ENCODE results near the gene CEP63.

The CEP63 gene

GRCh38 chr3:134485718-134486576 lies at the start of gene CEP63, which contains the start of gene ANAPC13:
Gene CEP63, plus strand, starts transcription at chr3:134486057. Its CDS starts 9,264 bp downstream, at chr3:134495321.
Gene ANAPC13, minus strand, starts transcription at chr3:134485985. Its CDS starts 3,081 bp downstream, at chr3:134482904.
- peak; percentile 97 for DNase-seq

- no peak for DNase-seq
These were observed 48.6 kb upstream of the CEP63 start for GRCh38 chr3:134437211-134437752.

DNA sequence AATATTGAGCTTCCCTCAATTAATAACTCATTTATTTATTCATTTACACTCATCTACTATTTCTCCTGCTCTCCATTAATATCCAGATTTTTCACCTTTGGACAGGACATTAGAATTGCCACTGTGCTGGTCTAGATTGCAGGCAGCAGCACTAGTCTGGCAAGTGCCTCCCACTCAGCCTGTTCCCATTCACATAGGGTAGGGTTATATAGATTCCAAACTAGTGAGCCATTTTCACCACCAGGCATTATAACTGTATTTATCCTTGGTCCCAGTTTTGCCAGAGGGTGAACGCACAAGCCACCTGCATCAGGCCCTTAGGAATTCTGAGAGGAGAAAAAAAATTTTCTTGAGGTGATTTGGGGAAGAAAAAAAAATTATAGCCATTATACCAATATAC lies 44.5 kb upstream of the CEP63 start:
- DNase-seq = no peak

DNA sequence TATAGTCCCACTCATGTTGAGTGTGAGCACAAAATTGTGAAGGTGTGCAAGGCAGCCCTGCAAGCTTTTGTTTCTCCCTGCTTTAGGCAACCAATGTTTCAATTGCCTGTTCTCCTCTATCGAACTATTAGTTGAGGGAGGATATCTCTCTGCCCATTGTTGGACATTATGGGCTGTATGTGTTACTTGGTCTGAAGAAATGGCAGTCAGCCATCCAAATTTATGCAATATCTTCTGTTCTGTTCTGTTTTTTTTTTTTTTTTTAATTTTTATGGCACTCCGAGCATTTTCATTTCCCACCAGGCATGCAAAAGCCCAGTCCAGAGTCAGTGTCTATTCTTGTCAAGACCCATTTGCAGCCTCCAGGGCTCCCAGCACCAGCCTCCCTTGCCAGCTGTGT lies 44.0 kb upstream of the CEP63 start:
- DNase-seq = no peak

GRCh38 chr3:134445095-134445494 lies 40.8 kb upstream of the CEP63 start:
- DNase-seq = no peak

DNA sequence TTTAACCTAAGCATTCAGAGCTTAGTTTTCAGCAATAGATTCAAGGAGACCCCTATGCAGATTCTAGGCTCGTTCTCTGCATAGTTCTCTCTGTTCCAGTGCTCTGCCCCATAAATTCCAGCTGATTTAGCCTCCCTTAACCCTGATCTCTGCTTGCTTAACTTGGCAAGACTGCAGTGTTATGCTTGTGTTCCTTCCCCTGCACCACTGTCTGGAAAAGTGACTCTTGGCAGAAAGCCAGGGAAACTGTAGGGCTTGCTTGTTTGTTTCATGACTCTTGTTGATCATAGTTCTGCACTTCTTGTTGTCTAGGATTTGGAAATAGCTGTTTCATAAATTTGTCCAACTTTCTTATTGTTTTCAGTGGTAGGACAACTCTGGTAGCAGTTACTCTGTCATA lies 40.2 kb upstream of the CEP63 start:
- DNase-seq = no peak

DNA sequence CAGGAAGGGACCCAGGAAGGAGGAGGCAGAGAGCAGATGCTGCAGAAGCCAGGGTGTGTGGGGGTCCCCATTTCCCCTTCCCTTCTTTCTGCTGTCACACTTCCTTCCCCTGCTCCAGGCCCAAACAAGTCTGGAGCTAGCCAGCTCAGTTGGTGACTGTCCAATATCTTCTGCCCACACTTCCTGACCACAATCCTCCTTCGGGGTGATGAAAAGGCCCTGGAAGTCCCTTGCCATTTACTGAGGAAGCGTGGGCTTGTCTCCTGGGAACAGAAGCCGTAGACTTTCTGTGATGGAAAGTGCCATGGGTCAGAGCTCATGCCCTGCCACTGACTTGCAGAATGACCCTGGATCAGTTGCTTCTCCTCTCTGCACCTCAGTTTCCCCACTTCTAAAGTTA lies 39.1 kb upstream of the CEP63 start:
- no peak for DNase-seq

DNA sequence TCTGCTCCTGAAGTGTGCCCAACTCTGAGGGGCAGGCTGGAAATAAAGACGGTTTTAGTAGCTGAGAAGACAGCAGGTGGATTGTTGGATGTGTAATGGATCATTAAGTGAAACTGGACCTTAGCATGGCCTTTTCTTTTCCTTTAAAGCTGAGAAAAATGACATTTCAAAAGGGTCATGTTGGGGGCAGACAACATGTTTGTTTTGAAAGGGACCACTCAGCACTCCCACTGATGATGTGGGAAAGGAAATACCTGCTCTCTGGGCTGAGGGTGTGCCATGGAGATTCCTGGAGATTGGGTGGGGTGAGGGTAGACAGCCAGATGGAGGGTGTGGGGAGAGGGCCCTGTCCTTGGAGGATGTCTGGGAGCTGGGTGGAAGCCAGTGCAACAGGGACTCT lies 38.5 kb upstream of the CEP63 start:
- no peak for DNase-seq

DNA sequence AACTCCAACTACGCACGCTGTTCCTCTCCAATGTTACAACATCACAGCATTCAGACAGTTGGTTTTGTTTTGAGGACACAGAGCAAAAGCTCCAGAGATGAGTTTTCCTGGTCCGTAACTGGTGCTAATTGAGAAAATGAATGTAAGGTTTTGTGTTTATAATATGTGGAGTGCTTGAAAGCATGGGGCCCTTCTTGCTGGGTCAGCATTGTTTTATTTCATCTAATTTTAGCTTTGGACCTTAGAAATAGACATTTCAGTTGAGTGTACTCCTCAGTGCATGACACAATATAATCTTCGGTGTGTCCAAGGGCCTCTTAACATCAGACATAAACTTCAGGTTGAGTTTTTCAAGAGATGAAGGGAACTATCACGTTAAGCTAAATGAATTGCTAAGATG lies 37.2 kb upstream of the CEP63 start:
- DNase-seq = no peak

DNA sequence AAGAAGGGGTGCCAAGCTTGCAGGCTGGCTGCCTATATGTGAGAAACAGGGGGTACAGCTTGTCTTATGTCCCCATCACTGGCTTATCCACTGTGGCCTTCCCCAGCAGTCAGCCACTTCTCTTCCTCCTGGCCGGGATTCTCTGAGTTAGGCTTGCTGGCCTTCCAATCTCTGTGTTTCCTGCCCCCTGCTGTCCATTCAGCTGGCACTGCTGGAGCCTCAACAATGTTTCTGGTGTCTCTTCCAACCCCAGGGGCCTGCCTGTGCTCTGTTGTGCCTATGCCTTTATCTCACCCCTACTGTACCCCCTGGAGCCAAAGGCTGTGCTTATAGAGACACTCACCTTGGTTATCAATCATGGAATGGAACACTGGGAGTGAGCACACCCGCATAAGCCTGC lies 36.6 kb upstream of the CEP63 start:
- no peak for DNase-seq

DNA sequence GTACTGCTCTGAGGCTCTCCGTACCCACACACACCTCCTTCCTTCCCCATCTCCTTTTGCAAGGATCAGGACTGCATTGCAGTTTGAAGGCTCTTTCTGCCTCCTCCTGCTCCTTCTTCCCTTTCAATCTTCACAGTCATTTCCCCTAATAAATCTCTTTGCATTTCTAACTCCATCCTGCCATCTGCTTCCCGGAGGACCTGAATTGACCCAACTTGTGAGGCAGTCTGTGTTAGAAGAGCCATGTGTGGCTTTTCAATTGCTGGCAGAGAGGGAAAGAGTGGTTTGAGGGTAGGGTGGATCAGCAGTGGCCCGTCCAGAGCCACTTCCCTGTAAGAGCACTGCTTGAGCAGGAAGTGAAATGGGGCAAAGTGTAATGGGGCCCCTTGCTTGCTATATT lies 35.9 kb upstream of the CEP63 start:
- no peak for DNase-seq

- no peak for DNase-seq
These were observed 32.2 kb upstream of the CEP63 start for GRCh38 chr3:134453631-134454030.

DNA sequence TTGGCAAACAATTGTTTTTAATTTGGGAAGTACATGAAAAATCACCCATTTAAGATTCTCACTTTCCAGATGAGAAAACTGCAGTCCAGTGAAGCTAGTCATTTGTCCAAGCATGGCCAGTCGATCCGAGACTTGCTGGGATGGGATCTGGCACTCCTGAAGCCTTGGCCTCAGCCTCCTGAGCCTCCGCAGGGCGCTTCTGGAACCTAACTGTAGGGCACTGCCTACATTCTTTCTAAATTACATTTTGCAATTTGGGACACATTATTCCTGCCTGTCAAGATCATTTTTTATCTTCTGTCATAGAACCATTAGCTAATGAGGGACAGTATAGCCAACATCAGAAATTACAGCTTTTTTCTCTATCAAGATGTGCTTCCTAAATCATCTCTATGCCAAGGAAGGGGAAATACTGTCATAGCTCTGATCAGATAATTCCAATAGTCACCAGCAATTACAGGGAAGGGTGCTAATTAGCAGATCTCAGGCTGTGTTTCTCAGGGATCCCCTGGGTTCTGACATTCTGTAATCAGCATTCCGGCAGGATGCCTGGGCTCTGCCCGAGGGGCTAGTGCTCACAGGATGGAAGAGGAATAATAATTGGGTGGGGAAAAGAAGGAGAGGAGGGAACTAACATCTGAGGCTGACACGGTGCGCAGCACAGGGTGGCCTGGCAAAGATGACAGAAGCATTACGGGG lies 28.3 kb upstream of the CEP63 start:
- no peak for DNase-seq

GRCh38 chr3:134458406-134458945 lies 27.4 kb upstream of the CEP63 start:
- no peak for DNase-seq

DNA sequence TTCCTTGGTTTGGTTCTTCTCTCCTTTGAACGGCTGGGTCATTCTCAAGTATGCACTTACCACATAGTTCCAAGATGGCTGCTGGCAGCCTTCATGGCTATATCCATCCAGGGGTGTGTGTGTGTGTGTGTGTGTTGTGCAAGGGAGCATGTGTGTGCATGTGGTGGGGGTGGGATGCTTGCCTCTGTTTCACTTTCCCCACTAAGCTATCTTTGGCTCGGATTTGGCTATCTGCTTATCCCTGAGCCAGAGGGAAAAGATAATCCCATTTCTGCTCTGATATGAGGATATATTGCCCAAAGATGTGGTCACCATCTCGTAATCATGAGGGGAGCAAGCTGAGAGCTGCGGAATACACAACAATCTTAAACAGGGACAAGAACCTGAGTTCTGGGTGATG lies 26.3 kb upstream of the CEP63 start:
- no peak for DNase-seq

- no peak for DNase-seq
These were observed 24.9 kb upstream of the CEP63 start for GRCh38 chr3:134460965-134461364.

GRCh38 chr3:134462331-134462941 lies 23.4 kb upstream of the CEP63 start:
- no peak for DNase-seq

DNA sequence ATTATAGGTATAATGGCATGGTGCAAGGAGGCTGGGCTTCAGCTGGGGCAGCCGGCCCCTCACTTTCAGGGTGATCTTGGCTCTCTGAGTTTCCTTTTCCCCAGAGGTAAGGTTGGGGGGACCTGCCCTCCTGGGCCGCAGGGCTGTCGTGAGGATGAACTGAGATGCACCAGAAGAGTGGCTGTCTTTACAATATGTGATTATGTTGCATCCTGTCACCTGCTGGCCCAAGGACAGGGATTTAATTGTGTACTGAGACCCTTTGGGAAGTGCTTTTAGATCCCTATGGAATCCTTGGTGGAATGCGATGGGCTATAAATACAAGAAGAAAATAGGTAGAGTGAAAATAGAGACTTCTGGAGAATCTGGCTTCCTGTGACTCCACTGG lies 22.2 kb upstream of the CEP63 start:
- DNase-seq = no peak

DNA sequence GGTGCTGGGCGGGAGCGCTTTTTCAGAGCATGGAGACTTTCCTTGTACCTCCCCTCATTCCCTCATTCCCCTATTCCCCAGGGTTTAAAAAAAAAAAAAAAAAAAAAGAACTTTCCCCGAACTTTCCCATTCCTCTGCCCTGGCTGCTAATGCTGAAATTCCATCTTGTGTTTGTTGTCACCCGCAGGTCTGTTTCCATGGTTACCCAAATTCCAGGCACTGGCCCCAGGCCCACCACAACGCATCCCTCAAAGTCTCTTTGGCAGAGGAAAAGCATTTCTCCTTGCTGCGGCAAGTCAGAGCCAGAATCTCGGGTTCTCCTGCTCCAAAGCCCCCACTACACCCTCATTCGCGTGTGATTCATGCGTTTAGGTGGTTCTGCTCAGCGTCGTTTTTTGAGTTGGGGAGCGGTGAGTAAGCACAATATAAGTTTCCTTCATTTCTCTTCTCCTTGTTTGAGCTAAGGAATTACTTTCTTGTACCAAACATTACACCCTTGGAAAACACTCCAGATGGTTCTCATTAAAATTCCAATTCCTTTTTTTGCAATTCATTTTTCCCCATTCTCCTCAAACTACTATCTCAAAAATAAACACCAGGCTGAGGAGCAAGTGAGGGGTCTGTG lies 21.7 kb upstream of the CEP63 start:
- no peak for DNase-seq

DNA sequence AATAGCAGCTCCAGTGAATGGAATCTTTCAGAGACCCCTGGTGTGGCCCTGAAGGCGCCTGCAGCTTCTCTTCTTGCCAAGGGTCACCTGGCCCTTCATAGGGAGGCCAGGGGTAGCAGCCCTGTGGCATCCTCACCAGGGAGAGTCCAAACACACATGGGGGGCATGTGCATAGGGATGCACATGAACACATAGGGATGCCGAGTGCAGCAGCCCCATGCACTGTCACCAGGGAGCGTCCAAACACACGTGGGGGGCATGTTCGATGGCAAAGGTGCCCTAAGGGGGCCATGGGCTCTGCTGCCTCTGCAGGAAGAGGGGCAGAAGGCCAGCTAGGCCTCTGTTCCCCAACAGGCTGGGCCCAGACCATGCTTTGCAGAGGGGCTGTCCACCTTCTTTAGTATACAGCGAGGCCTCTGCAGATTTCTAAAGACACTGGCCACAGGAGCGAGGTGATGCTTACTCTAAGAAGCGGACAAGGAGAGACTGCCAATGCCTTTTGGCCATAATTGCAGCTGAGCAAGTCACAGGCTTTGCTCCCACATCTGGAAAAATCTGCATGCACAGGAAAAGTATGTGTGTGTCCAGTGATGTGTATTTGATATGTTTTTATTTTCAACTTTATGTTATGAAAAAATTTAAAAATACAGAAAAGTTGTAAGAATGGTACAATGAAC lies 21.0 kb upstream of the CEP63 start:
- DNase-seq = no peak

- no peak for DNase-seq
These were observed 19.5 kb upstream of the CEP63 start for GRCh38 chr3:134466331-134466730.

DNA sequence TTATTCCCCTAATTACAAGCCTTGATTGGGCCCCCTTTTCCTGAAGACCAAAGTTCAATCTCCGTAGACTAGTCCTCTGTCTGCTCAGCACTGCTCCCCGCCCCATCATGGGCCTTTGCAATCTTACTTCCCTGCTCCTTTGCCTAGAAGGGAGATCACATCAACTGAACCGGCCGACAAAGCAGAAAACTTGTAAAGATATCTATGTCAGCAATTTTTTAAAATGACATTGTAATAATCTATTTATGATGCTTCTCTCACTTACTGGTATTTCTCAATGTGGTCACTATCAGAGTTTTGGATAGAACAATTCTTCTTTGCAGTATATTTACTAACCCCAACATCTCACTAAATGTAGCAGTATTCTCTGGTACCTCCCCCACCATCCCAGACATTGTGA lies 17.3 kb upstream of the CEP63 start:
- no peak for DNase-seq
